ENCODE results near the gene ACAT2.
"Not testable (repeated sequence)": the region's sequence is repeated elsewhere in the genome, so short reads cannot be mapped to it uniquely, and the experiment has no call there.

Gene ACAT2

GRCh38 chr6:159805440-159806020 is 43.7 kb downstream of the ACAT2 start:
- Histone ChIP-seq H3K9me3 (ENCODE audit: control insufficient read depth, insufficient read depth, low read length) (no peaks in the 10 kb centered on the region), H3K4me1 (ENCODE audit: insufficient read depth, low read length) (no peaks in the 10 kb centered on the region), H3K9ac (ENCODE audit: low read depth, low read length) (no peak overlapping the region), H3K36me3 (ENCODE audit: insufficient read depth, low read length) (no peaks in the 10 kb centered on the region)

DNA sequence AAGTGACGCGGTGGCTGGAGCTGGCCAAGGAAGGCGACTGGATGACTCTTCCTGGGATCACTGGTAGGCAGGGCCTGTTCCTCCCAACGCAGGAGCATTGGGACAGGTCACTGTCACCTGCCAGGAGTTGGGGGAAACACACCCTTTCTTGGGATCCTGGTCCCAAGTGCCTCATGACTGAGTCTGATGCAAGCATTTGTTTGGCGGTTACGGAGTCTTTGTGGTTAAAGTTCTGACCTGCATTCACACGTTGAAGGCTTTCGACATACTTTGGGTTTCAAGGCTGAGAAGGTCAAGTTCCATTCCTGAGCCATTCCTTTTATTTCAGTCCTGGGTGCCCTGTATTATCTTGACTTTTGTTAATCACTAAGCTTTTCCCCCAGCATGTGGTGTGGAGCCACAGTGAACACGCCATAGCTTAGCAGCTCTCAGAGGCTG is 44.2 kb downstream of the ACAT2 start:
- no peaks in the 10 kb centered on the region for H3K4me1 ChIP-seq (ENCODE audit: insufficient read depth, low read length)
- H3K9me3 ChIP-seq (ENCODE audit: control insufficient read depth, insufficient read depth, low read length) = no peaks in the 10 kb centered on the region
- no peak overlapping the region for H3K9ac ChIP-seq (ENCODE audit: low read depth, low read length)
- no peaks in the 10 kb centered on the region for H3K36me3 ChIP-seq (ENCODE audit: insufficient read depth, low read length)

- Histone ChIP-seq H3K36me3 (ENCODE audit: insufficient read depth, low read length) (no peaks in the 10 kb centered on the region), H3K9me3 (ENCODE audit: control insufficient read depth, insufficient read depth, low read length) (no peaks in the 10 kb centered on the region), H3K9ac (ENCODE audit: low read depth, low read length) (no peak overlapping the region), H3K4me1 (ENCODE audit: insufficient read depth, low read length) (no peaks in the 10 kb centered on the region)
Measured at GRCh38 chr6:159807150-159807858, 45.5 kb downstream of the ACAT2 start.

DNA sequence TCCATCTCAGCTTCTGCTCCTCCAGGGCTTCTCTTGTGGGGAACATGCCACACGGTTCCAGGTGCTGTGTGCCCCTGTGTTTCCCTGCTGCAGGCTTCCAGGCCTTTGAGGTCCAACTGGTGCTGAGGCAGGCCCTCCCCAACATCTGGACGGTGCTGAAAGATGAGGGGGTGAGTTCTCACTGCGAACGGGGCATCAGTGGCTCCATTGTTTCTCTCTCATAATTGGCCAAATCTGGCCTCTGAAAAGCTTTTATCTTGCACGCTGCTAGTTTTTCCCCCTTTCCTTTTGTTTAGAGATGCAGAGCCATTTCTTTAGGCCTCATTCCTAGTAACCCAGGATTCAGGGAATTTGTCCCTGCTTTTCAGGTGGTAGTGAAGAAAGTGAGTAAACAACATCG is 46.8 kb downstream of the ACAT2 start:
- no peaks in the 10 kb centered on the region for H3K4me1 ChIP-seq (ENCODE audit: insufficient read depth, low read length)
- no peaks in the 10 kb centered on the region for H3K36me3 ChIP-seq (ENCODE audit: insufficient read depth, low read length)
- no peak overlapping the region for H3K9ac ChIP-seq (ENCODE audit: low read depth, low read length)
- no peaks in the 10 kb centered on the region for H3K9me3 ChIP-seq (ENCODE audit: control insufficient read depth, insufficient read depth, low read length)

- no peaks in the 10 kb centered on the region for H3K36me3 ChIP-seq (ENCODE audit: insufficient read depth, low read length)
- no peaks in the 10 kb centered on the region for H3K4me1 ChIP-seq (ENCODE audit: insufficient read depth, low read length)
- no peak overlapping the region for H3K9ac ChIP-seq (ENCODE audit: low read depth, low read length)
- no peaks in the 10 kb centered on the region for H3K9me3 ChIP-seq (ENCODE audit: control insufficient read depth, insufficient read depth, low read length)
Measured at GRCh38 chr6:159809149-159809548, 47.3 kb downstream of the ACAT2 start.

GRCh38 chr6:159813781-159814180 is 51.9 kb downstream of the ACAT2 start:
- Histone ChIP-seq H3K9me3 (ENCODE audit: control insufficient read depth, insufficient read depth, low read length) (no peaks in the 10 kb centered on the region), H3K9ac (ENCODE audit: low read depth, low read length) (no peak overlapping the region), H3K36me3 (ENCODE audit: insufficient read depth, low read length) (no peaks in the 10 kb centered on the region), H3K4me1 (ENCODE audit: insufficient read depth, low read length) (no peaks in the 10 kb centered on the region)

DNA sequence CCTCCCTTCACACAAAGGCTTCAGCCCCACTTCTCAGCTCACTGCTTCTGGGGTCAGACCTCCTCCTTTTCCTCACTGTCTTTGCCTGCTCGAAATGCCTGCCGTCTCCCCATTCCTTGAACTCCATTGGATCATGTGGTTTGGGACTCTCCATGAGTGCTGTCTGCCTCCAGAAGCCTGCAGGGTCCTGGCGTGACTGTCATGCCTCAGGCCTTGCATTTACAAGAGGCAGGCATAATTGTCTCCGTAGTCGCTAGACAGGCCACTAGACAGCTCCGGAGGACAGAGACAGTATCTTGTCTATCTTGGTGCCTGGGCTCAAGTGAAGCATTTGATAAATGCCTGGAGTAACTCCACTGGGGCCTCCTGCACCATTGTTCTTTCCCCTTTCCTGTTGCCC is 53.6 kb downstream of the ACAT2 start:
- Histone ChIP-seq H3K4me1 (ENCODE audit: insufficient read depth, low read length) (peaks cover 2% of the 10 kb centered on the region; the same call in 1 of the 2 replicates), H3K36me3 (ENCODE audit: insufficient read depth, low read length) (no peaks in the 10 kb centered on the region), H3K9me3 (ENCODE audit: control insufficient read depth, insufficient read depth, low read length) (no peaks in the 10 kb centered on the region), H3K9ac (ENCODE audit: low read depth, low read length) (no peak overlapping the region)

GRCh38 chr6:159816775-159817174 is 54.9 kb downstream of the ACAT2 start:
- H3K9ac ChIP-seq (ENCODE audit: low read depth, low read length); H3K36me3 ChIP-seq (ENCODE audit: insufficient read depth, low read length): not testable (repeated sequence)

DNA sequence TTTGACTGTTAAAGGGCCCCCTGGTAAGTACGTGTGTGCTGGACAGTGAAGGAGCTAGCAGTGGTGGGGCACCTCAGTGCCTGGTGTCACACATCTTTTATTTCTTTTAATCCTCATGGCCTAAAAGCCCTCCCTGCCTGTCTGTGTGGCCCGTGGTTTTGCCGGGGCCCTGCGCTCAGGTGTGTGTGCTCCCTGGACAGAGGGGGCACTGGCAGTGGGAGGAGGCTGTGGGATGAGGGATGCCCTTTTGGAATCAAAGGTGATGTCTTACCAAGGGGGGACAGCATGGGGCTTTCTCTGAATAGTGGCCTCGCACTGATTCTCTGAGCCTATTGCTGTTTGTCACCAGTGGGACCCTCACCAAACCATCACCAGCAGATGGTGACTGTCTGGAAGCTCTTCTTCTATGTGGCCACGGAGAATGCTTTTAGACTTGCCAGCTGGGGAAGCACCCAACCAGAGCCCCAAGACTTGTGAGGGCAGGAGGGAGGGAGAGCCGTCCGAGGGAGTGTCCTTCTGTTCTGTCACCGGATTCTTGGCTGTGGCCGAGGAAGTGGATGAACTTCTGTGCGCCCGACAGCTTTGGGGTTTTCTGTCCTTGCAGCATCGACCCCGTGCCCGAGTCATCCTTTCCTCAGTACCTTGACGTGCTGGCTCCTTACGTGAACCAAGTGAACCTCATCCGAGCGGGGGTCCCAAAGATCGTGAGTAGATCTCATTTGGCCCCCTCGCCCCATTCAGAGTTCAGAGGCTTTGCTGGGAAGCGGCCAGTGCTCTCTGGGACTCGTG is 56.3 kb downstream of the ACAT2 start:
- H3K9me3 ChIP-seq (ENCODE audit: control insufficient read depth, insufficient read depth, low read length) = no peaks in the 10 kb centered on the region
- H3K4me1 ChIP-seq (ENCODE audit: insufficient read depth, low read length) = peaks cover 5% of the 10 kb centered on the region; the same call in 1 of the 2 replicates
- H3K36me3 ChIP-seq (ENCODE audit: insufficient read depth, low read length) = no peaks in the 10 kb centered on the region
- no peak overlapping the region for H3K9ac ChIP-seq (ENCODE audit: low read depth, low read length)

More at GRCh38 chr6:159816775-159817174, 54.9 kb downstream of the ACAT2 start:
- H3K9me3 ChIP-seq (ENCODE audit: control insufficient read depth, insufficient read depth, low read length); H3K4me1 ChIP-seq (ENCODE audit: insufficient read depth, low read length): not testable (repeated sequence)

DNA sequence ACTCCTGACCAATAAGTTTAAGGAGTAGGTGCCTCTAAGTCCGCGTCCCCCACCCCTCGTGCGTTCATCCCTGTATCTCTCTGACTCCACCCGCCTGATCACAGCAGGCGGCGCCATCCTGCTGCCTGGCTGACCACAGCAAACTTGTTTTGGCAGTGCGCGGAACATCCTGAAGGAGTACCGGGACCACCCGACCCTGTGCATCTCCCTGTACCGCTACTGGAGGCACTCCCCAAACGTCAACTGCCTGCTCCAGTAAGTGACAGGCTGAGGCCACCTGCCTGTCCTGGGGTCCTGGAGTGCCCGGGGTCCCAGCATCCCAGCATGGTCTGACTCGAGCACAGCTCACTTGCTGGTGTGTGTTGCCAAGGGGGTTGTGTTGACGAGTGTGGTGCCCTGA is 57.3 kb downstream of the ACAT2 start:
- peaks cover 5% of the 10 kb centered on the region; the same call in 1 of the 2 replicates for H3K4me1 ChIP-seq (ENCODE audit: insufficient read depth, low read length)
- H3K36me3 ChIP-seq (ENCODE audit: insufficient read depth, low read length) = no peaks in the 10 kb centered on the region
- H3K9me3 ChIP-seq (ENCODE audit: control insufficient read depth, insufficient read depth, low read length) = no peaks in the 10 kb centered on the region

GRCh38 chr6:159819932-159820640 is 58.2 kb downstream of the ACAT2 start:
- Histone ChIP-seq H3K36me3 (ENCODE audit: insufficient read depth, low read length) (no peaks in the 10 kb centered on the region), H3K9ac (ENCODE audit: low read depth, low read length) (no peak overlapping the region), H3K4me1 (ENCODE audit: insufficient read depth, low read length) (peaks cover 5% of the 10 kb centered on the region; the same call in 1 of the 2 replicates)

More for the DNA sequence above, 57.3 kb downstream of the ACAT2 start:
- H3K9ac ChIP-seq (ENCODE audit: low read depth, low read length) = no peak overlapping the region

DNA sequence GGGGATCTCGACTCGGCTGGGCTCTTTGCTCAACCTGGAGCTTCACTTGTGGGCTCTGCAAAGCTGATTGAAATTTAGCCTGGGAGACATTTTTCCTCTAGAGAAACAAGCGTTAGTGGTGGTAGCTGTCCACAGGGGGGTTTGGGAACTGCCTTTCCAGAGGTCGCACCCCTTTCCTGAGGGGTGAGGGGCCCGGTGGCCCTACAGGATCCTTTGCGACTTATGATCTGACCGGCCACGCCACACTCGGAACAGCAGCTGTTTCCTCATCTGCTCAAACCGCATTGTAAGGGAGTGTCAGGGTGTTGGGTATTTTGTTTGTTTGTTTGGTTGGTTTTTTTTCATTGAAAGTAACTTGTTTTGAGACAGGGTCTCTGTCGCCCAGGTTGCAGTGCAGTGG is 59.3 kb downstream of the ACAT2 start:
- no peaks in the 10 kb centered on the region for H3K9me3 ChIP-seq (ENCODE audit: control insufficient read depth, insufficient read depth, low read length)
- H3K4me1 ChIP-seq (ENCODE audit: insufficient read depth, low read length) = peaks cover 5% of the 10 kb centered on the region; the same call in 1 of the 2 replicates
- H3K36me3 ChIP-seq (ENCODE audit: insufficient read depth, low read length) = no peaks in the 10 kb centered on the region
- no peak overlapping the region for H3K9ac ChIP-seq (ENCODE audit: low read depth, low read length)

More at GRCh38 chr6:159819932-159820640, 58.2 kb downstream of the ACAT2 start:
- no peaks in the 10 kb centered on the region for H3K9me3 ChIP-seq (ENCODE audit: control insufficient read depth, insufficient read depth, low read length)

GRCh38 chr6:159821726-159822125 is 59.9 kb downstream of the ACAT2 start:
- Histone ChIP-seq H3K4me1 (ENCODE audit: insufficient read depth, low read length) (peaks cover 5% of the 10 kb centered on the region; the same call in 1 of the 2 replicates), H3K9ac (ENCODE audit: low read depth, low read length) (no peak overlapping the region), H3K36me3 (ENCODE audit: insufficient read depth, low read length) (no peaks in the 10 kb centered on the region)

DNA sequence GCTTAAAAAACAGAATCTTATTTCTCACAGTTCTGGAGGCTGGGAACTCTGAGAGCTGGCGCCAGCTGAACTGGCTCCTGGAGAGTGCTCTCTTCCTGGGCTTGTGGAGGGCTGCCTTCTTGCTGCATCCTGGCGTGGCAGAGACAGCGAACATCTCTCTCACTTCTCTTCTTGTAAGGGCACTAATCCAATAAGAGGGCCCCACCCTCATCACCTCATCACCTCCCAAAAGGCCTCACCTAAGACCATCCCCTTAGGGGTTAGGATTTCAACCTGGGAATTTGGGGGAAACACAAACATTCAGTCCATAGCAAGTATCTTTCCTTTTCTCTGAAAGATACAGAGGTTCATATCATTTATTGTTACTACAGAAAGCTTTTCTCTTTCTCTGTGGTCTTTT is 62.1 kb downstream of the ACAT2 start:
- no peaks in the 10 kb centered on the region for H3K36me3 ChIP-seq (ENCODE audit: insufficient read depth, low read length)
- peaks cover 5% of the 10 kb centered on the region; the same call in 1 of the 2 replicates for H3K4me1 ChIP-seq (ENCODE audit: insufficient read depth, low read length)
- H3K9me3 ChIP-seq (ENCODE audit: control insufficient read depth, insufficient read depth, low read length) = no peaks in the 10 kb centered on the region
- H3K9ac ChIP-seq (ENCODE audit: low read depth, low read length) = no peak overlapping the region

More at GRCh38 chr6:159821726-159822125, 59.9 kb downstream of the ACAT2 start:
- no peaks in the 10 kb centered on the region for H3K9me3 ChIP-seq (ENCODE audit: control insufficient read depth, insufficient read depth, low read length)
